GM18502 (cell line): ENCODE measurements around the gene TRPV6.

ENCODE experiments used
- ATAC-seq: cut with Tn5 transposase; IDR thresholded peaks from one replicate; pipeline ENCODE4 v1.9.1; 2021; ENCODE audit warnings: mild to moderate bottlenecking; ENCODE audit not compliant: unreplicated experiment, poor library complexity

The TRPV6 gene

DNA sequence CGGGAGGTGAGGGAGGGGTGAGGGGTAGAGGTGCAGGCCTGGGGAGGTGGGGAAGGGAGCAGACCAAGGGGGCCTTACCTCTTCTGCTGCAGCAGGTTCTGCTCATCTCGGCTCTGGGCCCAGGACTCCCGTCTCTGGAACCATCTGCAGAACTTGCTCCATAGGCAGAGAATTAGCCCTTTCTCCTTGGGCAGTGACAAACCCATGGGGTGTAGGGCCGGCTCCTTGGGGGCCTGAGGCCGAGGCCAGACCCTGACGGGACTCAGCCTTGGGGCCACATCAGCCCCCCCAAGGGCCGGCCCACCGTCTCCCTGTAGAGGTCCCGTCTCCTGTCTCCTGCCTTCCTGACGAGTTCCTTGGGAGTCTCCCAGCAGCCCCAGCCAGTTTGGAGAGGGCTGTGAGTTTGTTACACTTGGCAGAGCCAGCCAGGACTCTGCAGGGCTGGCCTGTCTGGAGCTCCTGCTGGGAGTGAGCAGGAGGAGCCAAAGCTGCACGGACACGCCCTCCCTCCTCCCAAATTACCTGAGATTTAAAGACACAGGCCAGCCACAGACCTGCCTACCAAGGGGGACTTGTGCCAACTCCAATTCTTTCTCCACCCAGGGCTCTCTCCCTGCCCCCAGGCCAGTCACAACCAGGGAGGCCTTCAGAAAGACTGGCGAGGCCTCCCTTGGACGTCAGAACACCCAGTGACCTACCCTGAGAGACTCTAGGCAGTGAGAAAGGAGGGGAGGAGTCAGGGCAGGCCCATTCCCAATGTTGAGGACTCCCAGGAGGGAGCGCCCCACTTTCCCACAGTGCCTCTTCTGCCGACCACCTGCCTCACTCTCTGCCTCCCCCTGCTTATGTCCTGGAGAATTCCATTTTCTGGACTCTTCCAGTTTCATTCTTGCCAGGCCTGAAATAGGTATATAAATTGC is at the start of gene TRPV6:
TSS of gene TRPV6 (minus strand) at position 435 of the 920 bp plus-strand sequence.
- ATAC-seq, result no peak

DNA sequence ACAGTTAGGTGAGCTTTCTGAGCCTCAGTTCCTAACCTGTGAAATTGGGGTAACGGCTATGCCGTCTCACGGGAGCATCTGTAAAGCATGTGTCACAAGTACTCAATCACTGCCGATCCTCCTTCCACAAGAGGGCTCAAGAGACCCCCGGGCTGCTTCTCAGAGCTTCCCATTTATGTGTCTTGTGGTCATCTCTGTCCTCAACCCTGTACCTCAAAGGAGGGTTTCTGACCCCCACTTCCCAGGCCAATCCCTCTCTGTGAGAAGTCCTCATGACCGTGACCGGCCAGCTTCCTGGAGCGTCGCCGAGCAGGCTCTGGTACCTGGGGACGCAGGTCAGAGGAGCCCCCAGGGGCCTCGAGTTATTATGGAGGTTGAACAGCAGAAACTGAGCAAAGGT is 48.5 kb upstream of the TRPV6 start:
- ATAC-seq, result no peak

DNA sequence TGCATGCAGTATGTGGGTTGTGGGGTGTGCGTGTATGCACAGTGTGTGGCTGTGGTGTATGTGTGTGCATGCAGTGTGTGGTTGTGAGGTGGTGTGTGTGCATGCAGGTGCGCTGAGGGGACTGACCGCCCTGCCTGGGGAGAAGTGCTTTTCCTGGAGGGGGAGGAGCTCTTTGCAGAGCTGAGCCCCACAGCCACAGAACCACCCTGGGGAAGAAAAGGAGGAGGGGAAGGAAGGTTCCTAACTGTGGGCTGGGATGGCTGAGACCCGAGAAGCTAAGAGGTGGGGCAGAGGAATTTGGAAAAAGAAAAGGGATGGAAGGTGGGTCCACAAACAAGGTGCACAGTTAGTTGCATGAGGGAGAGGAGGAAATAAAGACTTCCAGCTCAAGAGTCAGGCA is 48.1 kb upstream of the TRPV6 start, which contains the start of gene TRPV5:
TSS of gene TRPV5 (minus strand) at position 123 of the 400 bp plus-strand sequence. CDS start 287 bp downstream, outside the sequence.
- no peak for ATAC-seq

DNA sequence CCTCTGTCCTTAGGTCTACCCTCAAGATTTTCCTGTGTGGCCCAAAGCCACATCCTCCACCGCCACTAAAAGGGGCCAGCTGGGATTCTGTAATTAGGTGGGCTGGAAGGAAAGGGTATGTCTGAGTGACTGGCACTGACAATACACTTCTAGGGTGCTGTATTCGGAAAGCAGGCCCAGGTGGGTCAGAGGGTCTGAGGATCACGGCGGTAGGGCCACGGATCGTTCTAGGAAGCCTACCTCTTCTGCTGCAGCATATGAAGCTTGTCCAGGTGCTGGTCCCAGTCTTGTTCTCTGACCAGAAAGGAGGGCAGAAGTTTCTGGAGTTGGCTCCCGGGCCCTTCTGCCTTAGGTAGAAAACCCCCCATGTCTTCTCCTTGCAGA is 47.5 kb upstream of the TRPV6 start:
- ATAC-seq, result no peak

DNA sequence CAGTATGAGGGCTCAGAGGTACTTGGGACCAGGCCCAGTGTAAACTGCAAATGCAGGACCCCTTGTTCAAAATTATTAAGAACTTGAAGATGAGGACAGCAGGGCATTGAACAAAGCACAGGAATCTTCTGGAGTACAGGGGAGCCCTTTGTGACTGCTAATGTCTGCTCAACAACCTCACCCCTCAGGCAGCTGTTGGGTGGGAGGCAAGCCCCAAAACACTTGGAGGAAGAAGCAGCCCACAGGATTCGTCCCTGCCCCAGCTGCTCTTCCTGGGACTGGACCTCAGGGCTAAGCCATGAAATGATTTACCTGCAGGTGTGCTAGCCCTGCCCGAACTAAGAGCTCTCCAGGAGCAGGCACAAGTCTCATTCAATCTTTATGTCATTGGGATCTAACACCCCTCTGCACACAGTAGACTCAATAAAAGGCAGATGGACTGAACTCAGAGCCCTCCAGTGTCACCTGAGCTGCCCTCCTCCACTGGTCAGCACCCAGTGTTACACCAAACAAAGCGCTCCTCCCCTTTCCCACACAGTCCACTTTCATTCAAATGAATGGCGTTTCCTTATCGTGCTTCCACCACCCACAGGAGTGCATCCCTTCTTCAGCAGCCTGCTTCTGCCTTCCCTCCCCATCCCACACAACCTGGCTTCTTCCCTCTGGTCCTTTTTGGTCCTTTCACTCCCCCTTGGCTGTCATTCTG is 47.0 kb upstream of the TRPV6 start:
- ATAC-seq, result no peak

DNA sequence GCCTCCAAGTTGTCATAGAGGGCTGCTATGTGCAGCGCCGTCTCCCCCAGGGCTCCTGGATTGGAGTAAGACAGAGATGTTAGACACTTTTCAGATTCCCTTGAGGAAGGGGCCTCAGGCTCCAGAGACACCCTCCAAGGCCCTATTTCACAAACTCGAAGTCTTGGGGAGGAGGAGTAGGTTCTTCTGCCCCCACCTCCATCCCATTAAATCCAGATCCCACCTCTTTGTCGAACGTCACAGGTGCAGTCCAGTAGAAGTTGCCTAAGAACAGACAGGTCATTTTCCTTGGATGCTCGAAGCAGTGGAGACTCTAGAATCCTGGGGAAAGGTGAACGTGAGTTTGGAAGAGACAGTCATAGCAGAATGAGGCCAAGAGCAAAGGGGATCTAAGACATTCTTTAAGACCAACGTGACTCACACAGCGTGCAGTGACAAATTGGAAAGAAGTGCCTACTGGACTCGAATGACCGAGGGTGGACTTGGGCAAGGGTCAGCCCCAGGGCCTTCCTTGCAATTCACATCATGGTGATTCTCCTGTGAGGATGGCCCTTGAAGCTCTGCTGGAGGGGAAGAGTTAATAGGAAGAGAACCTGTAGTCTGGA is 44.7 kb upstream of the TRPV6 start:
- ATAC-seq, result no peak

DNA sequence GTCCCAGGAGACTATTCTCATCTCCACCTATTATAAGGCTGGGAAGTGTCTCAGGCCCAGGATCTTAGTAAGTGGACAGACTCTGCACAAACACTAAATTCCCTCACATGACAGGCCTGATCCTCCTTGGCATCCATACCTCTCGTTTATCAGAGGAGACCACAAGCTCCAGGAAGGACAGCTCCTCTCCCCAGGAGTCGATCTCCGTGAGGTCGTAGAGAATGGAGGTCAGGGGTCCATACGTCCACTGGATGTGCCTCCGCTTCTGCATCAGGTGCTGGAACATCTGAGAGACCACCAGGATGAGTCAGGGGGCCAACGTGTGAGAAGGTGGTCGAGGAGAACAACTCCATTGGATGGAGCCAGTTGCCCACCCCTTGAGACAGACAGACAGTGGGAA is 42.4 kb upstream of the TRPV6 start:
- ATAC-seq, result no peak

DNA sequence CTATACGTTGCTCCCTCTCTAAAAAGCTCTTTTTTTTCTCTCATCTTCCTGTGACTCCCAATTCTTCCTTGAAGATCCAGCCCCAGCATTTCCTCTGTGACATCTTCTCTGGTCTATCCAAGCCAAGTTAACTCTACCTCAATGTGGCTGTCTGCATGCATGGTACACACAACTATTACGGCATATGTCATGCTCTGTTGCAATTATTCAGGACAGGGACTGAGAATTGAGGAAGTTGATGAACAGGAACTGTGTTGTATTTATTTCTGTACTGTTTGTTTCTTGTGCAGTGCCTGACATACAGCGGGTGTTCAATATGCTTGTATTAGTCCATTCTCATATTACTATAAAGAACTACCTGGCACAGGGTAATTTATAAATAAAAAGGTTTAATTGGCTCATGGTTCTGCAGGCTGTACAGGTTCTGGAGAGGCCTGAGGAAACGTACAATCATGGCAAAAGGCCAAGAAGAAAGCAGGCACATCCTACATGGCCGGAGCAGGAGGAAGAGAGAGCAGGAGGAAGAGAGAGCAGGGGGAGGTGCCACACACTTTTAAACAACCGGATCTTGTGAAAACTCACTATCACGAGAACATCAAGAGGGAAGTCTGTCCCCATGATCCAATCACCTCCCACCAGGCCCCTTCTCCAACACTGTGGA is 41.7 kb upstream of the TRPV6 start:
- no peak for ATAC-seq

DNA sequence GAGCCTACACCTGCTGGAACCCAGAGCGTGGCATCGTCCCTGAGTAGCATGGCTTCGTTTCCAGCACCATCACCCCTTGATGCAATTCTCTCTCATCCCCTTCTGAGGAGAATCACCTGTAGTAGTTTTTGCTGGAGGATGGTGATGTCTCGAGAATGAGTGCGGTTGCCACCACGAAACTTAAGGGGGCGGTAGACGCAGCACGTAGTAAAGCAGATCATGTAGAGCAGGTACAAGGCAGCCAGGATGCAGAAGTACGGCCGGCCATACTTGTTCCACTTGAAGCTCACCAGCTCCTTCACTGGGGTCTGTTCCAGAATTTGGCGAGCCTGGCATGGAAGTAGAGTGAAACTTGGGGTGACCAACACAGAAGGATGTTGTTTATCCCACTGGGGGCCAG is 39.9 kb upstream of the TRPV6 start:
- no peak for ATAC-seq

DNA sequence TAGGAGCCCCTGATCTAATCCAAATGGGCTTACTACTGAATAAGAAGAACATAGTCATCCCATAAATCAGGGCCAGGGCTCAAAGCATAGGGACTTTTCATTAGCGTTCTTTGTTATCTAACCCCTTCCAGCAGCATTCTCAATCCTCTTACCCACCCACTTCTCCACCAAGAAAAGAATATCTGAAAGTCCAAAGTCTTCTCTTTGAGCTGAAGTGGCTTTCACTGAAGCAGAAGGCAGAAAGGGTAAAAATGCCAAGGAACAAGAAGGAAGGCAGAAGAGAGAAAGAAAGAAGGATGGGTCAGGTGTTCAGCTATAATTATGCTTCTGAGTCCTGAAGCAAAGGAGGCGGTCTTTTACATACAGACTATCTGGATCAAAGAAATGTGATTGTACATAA is 37.8 kb upstream of the TRPV6 start:
- ATAC-seq, result no peak

DNA sequence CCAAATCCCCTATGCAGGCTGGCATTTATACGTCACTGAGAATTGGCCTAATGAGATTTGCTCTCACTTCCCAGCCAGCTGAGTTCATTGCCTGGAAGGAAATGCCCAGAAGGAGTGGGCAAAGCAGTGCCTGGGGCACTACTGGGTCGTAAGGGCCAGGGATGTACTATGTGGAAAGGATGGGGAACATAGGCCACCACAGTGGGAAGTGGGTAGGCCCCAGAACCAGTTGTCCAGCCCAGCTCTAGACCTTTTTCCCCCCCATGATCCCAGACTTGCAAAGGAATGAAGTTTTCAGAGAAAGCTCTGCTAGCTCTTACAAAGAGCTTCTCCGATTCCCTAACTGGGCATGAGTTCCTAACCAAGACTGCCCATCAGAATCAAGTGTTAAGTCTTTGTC is 34.1 kb upstream of the TRPV6 start:
- ATAC-seq, result no peak

DNA sequence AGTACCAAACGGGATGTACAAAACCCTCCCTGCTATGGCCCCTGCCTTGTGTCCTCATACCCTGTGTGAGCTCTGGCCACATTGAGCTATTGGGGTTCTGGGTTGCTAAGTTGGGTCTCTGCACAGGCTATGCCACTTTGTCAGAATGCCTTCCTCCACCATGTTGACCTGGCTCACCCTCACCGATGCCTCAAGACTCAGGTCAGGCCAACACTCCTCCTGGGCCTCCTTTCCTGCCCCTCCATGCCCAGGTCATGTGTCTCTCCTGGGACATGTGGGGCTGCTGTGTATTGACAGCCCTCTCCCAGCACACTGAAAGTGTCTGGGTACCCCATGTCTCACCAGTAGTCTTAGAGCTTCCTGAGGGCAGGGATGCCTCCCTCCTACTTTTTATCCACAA is 33.4 kb upstream of the TRPV6 start:
- no peak for ATAC-seq

DNA sequence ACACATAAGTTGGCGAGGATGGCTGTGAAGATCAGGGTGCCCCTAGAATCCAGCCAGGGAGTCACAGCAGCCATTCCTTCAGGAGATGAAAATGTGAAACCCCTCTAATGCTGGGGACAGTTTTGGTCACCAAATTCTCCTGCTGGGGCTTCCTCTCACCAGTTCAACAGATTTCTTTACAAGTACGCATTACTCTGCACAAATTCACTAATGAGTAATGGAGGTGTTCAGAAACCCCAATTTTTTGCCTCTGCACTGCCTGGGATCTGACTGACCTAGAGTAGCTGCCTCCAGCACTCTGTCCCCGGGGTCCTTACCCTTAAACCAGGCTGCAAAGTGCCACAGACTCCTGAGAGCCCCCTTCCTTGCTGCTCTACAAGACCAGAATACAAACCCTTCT is 31.9 kb upstream of the TRPV6 start:
- ATAC-seq, result no peak

DNA sequence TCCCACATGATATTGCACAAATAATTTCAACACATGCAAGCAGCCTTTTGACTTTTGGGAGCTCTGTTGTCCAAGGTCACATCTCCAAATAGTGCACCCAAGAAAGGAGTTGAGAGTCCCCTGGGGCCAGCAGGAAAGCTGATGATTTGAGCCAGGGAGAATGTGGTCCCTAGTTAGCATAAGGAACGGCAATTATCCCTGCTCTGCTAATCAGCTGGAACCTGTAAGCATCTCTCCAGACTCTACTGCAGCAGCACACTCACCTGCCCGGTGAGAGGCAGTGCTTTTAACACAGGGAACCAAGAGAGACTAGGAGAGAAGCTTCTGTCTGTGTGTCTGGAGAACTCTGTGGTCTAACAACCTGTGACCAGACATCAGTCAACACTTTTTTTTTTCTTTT is 31.0 kb upstream of the TRPV6 start:
- no peak for ATAC-seq

DNA sequence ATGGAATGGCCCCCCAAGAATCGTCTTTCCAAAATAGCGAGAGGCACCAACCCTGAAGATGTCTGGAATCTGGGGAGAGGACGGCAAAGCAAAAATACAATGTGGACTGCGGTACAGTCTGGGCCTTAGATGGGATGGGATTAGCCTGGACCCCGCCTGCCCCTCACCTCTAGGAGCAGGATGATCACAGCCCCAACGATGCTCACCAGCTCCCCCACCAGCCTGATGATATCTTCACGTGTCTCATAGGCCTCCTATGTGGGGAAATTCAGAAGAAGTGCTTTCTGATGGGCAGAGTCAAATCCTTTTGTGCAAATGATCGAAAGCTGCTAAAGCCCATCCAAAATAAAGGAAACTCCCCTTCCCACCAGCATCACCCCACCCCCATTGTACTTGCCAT is 29.8 kb upstream of the TRPV6 start:
- no peak for ATAC-seq

DNA sequence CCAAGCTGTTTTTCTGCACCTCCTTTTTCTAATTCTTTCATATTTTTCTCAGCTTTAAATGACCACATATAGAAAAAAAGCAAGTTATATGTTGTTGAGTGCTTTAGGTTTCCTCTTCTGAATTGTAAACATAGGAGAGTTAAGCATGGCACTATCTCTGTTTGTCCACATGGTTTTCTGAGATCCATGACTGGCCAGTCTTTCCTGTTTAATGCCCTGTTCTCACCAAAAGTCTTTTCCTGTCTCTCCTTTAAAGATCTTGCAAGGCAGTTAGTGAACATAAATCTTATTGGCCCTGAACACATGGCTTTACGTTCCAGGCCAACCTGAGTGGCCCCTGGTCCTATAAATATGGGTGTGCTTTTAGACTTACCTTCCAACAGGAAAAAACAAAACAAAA is 28.6 kb upstream of the TRPV6 start:
- no peak for ATAC-seq

DNA sequence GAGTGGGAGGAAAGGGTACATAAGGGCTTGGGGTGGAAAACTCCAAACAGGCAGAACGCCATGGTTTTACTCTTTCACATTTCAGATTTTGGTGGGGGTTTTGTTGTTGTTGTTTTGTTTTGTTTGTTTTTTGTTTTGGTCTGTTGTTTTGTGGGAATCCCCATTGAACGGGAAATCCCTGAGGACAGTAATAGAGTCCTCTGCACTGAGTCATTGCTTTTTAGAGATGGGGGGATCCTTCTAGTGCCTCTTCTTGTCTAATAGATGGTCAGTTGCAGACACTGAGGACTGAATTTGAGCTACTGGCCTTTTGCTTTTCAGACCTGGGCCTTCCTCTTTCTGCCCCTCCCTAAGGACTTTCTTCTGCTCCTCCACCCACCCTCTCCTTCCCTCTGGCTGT is 28.0 kb upstream of the TRPV6 start:
- ATAC-seq, result no peak

DNA sequence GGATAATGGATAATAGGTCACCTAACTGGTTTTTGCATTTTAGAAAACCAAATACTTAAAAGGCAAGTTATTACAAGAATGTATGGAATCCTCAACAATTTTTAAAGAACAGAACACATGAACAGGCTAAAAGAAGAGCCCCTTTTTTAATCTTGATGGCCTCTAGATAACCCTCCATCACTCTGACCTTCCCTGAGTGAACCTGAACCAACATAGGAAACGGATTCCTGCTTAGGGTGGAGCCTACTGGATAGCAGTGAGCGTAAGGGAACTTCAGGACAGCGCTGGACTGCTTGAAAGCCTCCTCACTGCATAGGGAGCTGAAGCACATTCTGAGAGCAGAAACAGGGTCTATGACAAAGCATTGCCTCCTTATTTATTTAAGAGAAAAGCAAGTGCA is 27.5 kb upstream of the TRPV6 start:
- ATAC-seq, result no peak

DNA sequence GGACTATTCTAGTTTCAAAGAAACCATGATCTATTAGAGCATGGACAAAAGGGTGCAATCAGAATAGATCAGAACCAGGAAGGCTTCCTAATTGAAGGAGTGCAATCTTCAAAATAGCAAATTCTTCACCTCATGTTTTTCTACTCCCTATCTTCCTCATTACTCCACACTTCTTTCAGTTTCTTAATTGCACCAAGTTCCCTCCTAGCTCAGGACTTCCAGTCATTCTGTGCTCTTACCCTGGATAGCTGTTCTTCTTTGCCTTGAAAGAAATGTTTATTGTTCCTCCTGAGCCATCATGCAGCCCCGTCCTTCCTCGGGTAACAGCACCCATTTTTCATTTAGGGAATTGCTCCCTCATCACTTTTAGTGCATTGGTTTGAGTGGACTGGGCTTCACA is 24.9 kb upstream of the TRPV6 start:
- ATAC-seq, result no peak

DNA sequence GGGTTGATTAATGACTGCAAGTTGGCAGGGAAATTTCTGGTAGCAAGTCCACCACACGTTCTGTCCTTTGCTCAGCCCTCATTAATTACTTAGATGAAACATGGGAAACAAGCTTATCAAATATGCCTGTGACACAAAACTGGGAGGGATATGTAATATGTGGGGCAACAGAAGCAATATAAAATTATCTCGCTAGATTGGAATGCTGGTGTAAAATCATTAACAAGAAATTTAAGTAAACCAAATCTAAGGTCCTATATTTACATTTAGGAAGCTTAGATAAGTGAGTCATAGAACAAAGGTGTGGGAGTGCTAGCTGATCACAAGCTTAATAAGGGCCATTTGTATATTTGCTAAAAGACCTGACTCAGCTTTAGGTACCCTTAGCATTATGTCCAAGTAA is 24.5 kb upstream of the TRPV6 start:
- no peak for ATAC-seq
